SK-N-SH treated with all-trans-retinoic acid at 6 μM for 48 hours (cell line): Measurements from ENCODE around the gene ARFRP1.

ENCODE experiments used
- ATAC-seq: fragments of 200-7000 bp; cut with Tn5 transposase; 3 replicates; pipeline ENCODE4 v1.9.1; 2020; ENCODE audit warnings: mild to moderate bottlenecking, moderate library complexity
- ARNTL ChIP-seq: fragments of 450-650 bp; formaldehyde crosslinking; IDR thresholded peaks from 2 replicates; pipeline ENCODE4 v1.5.0; 2020; ENCODE audit warnings: low read depth, mild to moderate bottlenecking, moderate library complexity, borderline replicate concordance
- BACH2 ChIP-seq: fragments of 250-450 bp; sonication (Bioruptor Pico); IDR thresholded peaks from 2 replicates; pipeline ENCODE4 v1.9.0; 2021; ENCODE audit warnings: mild to moderate bottlenecking, borderline replicate concordance
- CREB5 ChIP-seq: fragments of 250-450 bp; sonication (Bioruptor Pico); IDR thresholded peaks from 2 replicates; pipeline ENCODE4 v1.5.1; 2020; ENCODE audit warnings: low read depth, mild to moderate bottlenecking, moderate library complexity
- CSDC2 ChIP-seq: fragments of 250-450 bp; sonication (Bioruptor Pico); IDR thresholded peaks from 2 replicates; pipeline ENCODE4 v1.5.0; 2020; ENCODE audit warnings: mild to moderate bottlenecking, moderate library complexity
- CSRNP3 ChIP-seq: fragments of 250-450 bp; sonication (Bioruptor Pico); IDR thresholded peaks from 2 replicates; pipeline ENCODE4 v1.5.1; 2021; ENCODE audit warnings: mild to moderate bottlenecking, moderate library complexity
- ESRRG ChIP-seq: fragments of 250-450 bp; sonication (Bioruptor Pico); IDR thresholded peaks from 2 replicates; pipeline ENCODE4 v1.6.1; 2021; ENCODE audit warnings: mild to moderate bottlenecking
- ISL1 ChIP-seq: fragments of 250-450 bp; sonication (Bioruptor Pico); IDR thresholded peaks from 2 replicates; pipeline ENCODE4 v2.1.2; 2022; ENCODE audit warnings: mild to moderate bottlenecking, moderate library complexity
- OSR1 ChIP-seq: fragments of 250-450 bp; sonication (Bioruptor Pico); IDR thresholded peaks from 2 replicates; pipeline ENCODE4 v1.8.0; 2022; ENCODE audit warnings: moderate library complexity, mild to moderate bottlenecking, inconsistent platforms
- PPARA ChIP-seq: fragments of 250-450 bp; sonication (Bioruptor Pico); IDR thresholded peaks from 2 replicates; pipeline ENCODE4 v1.5.0; 2020; ENCODE audit warnings: mild to moderate bottlenecking, borderline replicate concordance
- RARB ChIP-seq: fragments of 250-450 bp; sonication (Bioruptor Pico); IDR thresholded peaks from 2 replicates; pipeline ENCODE4 v1.8.0; 2021; ENCODE audit warnings: mild to moderate bottlenecking, moderate library complexity
- ZC3H10 ChIP-seq: fragments of 250-450 bp; sonication (Bioruptor Pico); IDR thresholded peaks from 2 replicates; pipeline ENCODE4 v1.5.1; 2021; ENCODE audit warnings: mild to moderate bottlenecking, moderate library complexity
- ZFP3 ChIP-seq: fragments of 250-450 bp; sonication (Bioruptor Pico); IDR thresholded peaks from 2 replicates; pipeline ENCODE4 v1.5.0; 2020; ENCODE audit warnings: mild to moderate bottlenecking, moderate library complexity
- ZFP30 ChIP-seq: fragments of 450-650 bp; formaldehyde crosslinking; IDR thresholded peaks from 2 replicates; pipeline ENCODE4 v1.5.0; 2022; ENCODE audit warnings: mild to moderate bottlenecking, moderate library complexity
- ZNF565 ChIP-seq: fragments of 450-650 bp; formaldehyde crosslinking; conservative IDR thresholded peaks from 2 replicates; pipeline ENCODE4 v1.5.0; 2020; ENCODE audit warnings: low read depth, mild to moderate bottlenecking, moderate library complexity
- ZNF70 ChIP-seq: fragments of 450-650 bp; formaldehyde crosslinking; IDR thresholded peaks from 2 replicates; pipeline ENCODE4 v1.5.0; 2020; ENCODE audit warnings: mild to moderate bottlenecking, moderate library complexity
- ZNF8 ChIP-seq: fragments of 450-650 bp; formaldehyde crosslinking; IDR thresholded peaks from 2 replicates; pipeline ENCODE4 v1.5.0; 2020; ENCODE audit warnings: mild to moderate bottlenecking, moderate library complexity
- TF ChIP-seq, protein P1 (sequence below): fragments of 250-450 bp; sonication (Bioruptor Pico); IDR thresholded peaks from 2 replicates; pipeline ENCODE4 v1.8.0; 2020; ENCODE audit warnings: mild to moderate bottlenecking, moderate library complexity, borderline replicate concordance
- TF ChIP-seq, protein P2 (sequence below): fragments of 250-450 bp; sonication (Bioruptor Pico); IDR thresholded peaks from 2 replicates; pipeline ENCODE4 v1.8.0; 2021; ENCODE audit warnings: low read depth, mild to moderate bottlenecking, moderate library complexity, borderline replicate concordance
- TF ChIP-seq, protein P3 (sequence below): fragments of 250-450 bp; sonication (Bioruptor Pico); IDR thresholded peaks from 2 replicates; pipeline ENCODE4 v1.5.0; 2020; ENCODE audit warnings: mild to moderate bottlenecking, moderate library complexity

The ARFRP1 gene

GRCh38 chr20:63718996-63719395, 11.2 kb upstream of the ARFRP1 start:
- TF ChIP-seq RARB (CRISPR knock-in tag) (no peak), ZNF8 (CRISPR knock-in tag) (no peak), OSR1 (CRISPR knock-in tag) (no peak), ZFP30 (CRISPR knock-in tag) (no peak), ISL1 (CRISPR knock-in tag) (no peak), BACH2 (CRISPR knock-in tag) (no peak), CSDC2 (no peak), ESRRG (no peak), PPARA (no peak), ZC3H10 (no peak), CREB5 (CRISPR knock-in tag) (no peak), ZNF70 (no peak), ZFP3 (CRISPR knock-in tag) (no peak)
- TF ChIP-seq, protein P1, sequence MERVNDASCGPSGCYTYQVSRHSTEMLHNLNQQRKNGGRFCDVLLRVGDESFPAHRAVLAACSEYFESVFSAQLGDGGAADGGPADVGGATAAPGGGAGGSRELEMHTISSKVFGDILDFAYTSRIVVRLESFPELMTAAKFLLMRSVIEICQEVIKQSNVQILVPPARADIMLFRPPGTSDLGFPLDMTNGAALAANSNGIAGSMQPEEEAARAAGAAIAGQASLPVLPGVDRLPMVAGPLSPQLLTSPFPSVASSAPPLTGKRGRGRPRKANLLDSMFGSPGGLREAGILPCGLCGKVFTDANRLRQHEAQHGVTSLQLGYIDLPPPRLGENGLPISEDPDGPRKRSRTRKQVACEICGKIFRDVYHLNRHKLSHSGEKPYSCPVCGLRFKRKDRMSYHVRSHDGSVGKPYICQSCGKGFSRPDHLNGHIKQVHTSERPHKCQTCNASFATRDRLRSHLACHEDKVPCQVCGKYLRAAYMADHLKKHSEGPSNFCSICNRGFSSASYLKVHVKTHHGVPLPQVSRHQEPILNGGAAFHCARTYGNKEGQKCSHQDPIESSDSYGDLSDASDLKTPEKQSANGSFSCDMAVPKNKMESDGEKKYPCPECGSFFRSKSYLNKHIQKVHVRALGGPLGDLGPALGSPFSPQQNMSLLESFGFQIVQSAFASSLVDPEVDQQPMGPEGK (CRISPR knock-in tag): no peak
- TF ChIP-seq, protein P2, sequence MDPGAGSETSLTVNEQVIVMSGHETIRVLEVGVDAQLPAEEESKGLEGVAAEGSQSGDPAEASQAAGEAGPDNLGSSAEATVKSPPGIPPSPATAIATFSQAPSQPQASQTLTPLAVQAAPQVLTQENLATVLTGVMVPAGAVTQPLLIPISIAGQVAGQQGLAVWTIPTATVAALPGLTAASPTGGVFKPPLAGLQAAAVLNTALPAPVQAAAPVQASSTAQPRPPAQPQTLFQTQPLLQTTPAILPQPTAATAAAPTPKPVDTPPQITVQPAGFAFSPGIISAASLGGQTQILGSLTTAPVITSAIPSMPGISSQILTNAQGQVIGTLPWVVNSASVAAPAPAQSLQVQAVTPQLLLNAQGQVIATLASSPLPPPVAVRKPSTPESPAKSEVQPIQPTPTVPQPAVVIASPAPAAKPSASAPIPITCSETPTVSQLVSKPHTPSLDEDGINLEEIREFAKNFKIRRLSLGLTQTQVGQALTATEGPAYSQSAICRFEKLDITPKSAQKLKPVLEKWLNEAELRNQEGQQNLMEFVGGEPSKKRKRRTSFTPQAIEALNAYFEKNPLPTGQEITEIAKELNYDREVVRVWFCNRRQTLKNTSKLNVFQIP (CRISPR knock-in tag): no peak
- TF ChIP-seq, all 23 proteins: peak for 0
- ATAC-seq: no peak

DNA sequence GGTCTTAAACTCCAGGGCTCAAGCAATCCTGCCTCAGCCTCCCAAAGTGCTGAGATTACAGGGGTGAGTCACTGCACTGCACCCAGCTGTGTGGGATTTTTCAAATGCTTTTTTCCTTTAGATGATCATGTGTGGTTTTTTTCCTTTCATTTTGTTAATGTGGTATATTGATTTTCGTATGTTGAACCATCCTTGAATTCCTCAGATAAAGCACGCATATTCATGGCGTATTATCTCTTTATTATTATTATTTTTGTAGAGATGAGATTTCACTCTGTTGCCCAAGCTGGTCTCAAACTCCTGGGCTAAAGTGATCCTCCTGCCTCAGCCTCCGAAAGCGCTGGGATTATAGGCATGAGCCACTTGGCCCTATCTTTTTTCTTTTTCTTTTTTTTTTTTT, 7.1 kb upstream of the ARFRP1 start:
- no peak for ATAC-seq
- no peak for TF ChIP-seq ZNF70
- no peak for TF ChIP-seq ZNF565
- TF ChIP-seq ZNF8 (CRISPR knock-in tag): no peak
- no peak for TF ChIP-seq ZFP3 (CRISPR knock-in tag)
- TF ChIP-seq ARNTL (CRISPR knock-in tag): no peak

DNA sequence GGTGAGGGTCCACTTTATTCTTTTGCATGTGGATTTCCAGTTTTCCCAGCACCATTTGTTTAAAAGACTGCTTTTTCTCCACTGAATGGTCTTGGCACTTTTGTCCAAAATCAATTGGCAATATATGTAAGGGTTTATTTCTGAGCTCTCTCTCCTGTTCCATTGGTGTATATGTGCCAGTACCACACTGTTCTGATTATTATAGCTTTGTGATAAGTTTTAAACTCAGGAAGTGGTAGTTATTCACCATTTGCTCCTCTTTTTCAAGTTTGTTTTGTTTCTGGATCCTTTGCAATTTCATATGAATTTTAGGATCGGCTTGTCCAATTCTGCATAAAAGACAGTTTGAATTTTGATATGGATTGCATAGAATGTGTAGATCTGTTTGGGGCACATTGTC, 4.4 kb upstream of the ARFRP1 start:
- TF ChIP-seq CSDC2 (no peak), CREB5 (CRISPR knock-in tag) (no peak), ESRRG (no peak), CSRNP3 (CRISPR knock-in tag) (no peak), BACH2 (CRISPR knock-in tag) (no peak)
- TF ChIP-seq, protein P3, sequence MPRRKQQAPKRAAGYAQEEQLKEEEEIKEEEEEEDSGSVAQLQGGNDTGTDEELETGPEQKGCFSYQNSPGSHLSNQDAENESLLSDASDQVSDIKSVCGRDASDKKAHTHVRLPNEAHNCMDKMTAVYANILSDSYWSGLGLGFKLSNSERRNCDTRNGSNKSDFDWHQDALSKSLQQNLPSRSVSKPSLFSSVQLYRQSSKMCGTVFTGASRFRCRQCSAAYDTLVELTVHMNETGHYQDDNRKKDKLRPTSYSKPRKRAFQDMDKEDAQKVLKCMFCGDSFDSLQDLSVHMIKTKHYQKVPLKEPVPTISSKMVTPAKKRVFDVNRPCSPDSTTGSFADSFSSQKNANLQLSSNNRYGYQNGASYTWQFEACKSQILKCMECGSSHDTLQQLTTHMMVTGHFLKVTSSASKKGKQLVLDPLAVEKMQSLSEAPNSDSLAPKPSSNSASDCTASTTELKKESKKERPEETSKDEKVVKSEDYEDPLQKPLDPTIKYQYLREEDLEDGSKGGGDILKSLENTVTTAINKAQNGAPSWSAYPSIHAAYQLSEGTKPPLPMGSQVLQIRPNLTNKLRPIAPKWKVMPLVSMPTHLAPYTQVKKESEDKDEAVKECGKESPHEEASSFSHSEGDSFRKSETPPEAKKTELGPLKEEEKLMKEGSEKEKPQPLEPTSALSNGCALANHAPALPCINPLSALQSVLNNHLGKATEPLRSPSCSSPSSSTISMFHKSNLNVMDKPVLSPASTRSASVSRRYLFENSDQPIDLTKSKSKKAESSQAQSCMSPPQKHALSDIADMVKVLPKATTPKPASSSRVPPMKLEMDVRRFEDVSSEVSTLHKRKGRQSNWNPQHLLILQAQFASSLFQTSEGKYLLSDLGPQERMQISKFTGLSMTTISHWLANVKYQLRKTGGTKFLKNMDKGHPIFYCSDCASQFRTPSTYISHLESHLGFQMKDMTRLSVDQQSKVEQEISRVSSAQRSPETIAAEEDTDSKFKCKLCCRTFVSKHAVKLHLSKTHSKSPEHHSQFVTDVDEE (CRISPR knock-in tag): no peak
- TF ChIP-seq, protein P1 (CRISPR knock-in tag): no peak
- TF ChIP-seq, protein P2 (CRISPR knock-in tag): no peak
- ATAC-seq: no peak
